Gastrocnemius medialis (tissue), 4 donors: ENCODE measurements around the gene MEIS3.

Experiments
- POLR2A ChIP-seq, 2 donors: fragments of 450-650 bp; IDR thresholded peaks; one replicate each; pipeline ENCODE4 v1.6.1; 2017; ENCODE audit warnings: antibody characterized with exemption in 2 of 2, mild to moderate bottlenecking in 2 of 2, moderate library complexity in 2 of 2
- TF ChIP-seq, protein P1 (sequence below), 5 experiments: fragments of 450-650 bp in 3 of 5; fragments of 200-600 bp in 2 of 5; sonication (generic) in 2 of 5; IDR thresholded peaks in 4 of 5; conservative IDR thresholded peaks in 1 of 5; 1 replicate in 4 of 5; 2 replicates in 1 of 5; pipeline ENCODE4 v1.5.1; 2016 to 2019; ENCODE audit warnings: antibody characterized with exemption in 5 of 5, mild to moderate bottlenecking in 3 of 5, moderate library complexity in 3 of 5

DNA sequence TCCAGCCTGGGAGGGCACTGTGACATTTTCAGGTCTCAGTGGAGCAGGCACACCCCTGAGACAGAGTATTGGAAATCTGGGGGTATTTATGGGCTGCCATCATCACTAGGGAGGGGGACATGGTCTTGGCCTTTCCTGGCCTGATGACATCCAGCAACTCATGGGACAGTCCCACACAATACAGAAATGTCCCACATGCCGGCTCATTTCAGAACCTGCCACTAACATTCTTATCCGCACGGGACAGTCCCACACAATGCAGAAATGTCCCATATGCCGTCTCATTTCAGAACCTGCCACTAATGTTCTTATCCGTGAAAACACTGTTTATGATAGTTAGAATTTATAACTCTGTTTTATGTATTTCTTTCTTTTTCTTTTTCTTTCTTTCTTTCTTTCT, 42.5 kb upstream of the MEIS3 start:
- TF ChIP-seq, protein P1, sequence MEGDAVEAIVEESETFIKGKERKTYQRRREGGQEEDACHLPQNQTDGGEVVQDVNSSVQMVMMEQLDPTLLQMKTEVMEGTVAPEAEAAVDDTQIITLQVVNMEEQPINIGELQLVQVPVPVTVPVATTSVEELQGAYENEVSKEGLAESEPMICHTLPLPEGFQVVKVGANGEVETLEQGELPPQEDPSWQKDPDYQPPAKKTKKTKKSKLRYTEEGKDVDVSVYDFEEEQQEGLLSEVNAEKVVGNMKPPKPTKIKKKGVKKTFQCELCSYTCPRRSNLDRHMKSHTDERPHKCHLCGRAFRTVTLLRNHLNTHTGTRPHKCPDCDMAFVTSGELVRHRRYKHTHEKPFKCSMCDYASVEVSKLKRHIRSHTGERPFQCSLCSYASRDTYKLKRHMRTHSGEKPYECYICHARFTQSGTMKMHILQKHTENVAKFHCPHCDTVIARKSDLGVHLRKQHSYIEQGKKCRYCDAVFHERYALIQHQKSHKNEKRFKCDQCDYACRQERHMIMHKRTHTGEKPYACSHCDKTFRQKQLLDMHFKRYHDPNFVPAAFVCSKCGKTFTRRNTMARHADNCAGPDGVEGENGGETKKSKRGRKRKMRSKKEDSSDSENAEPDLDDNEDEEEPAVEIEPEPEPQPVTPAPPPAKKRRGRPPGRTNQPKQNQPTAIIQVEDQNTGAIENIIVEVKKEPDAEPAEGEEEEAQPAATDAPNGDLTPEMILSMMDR (IDR thresholded peaks at IDR 0.05 in 4 of 5, conservative IDR thresholded peaks at IDR 0.05 in 1 of 5), result no peak
- no peak for TF ChIP-seq POLR2A (IDR thresholded peaks at IDR 0.05)
